K562 (cell line): ENCODE measurements around the gene PRSS21. TPM values are rescaled to one million over a fixed set of nuclear protein-coding genes. Genes with fewer than 3 reads are reported as not detected.
A peak's percentile ranks its signal among the peaks of the same experiment; 100 is the strongest.

Experiments used
- BRF1 ChIP-seq: IDR thresholded peaks from 3 replicates; pipeline ENCODE4 v1.6.1; 2011; ENCODE audit warnings: borderline replicate concordance, mild to moderate bottlenecking; ENCODE audit not compliant: insufficient read length; ENCODE audit errors: extremely low read depth
- CBX2 ChIP-seq: fragments of 200-600 bp; sonication (generic); IDR thresholded peaks from one replicate; pipeline ENCODE4 v1.6.1; 2012; ENCODE audit warnings: mild to moderate bottlenecking, low read length, inconsistent platforms; ENCODE audit not compliant: insufficient read depth, poor library complexity, severe bottlenecking
- CREB1 ChIP-seq, 2 experiments: sonication (generic) in 1 of 2; formaldehyde crosslinking in 1 of 2; IDR thresholded peaks; 2 replicates each; pipeline versions ENCODE4 v1.6.1 to v1.8.0; 2012 to 2022; ENCODE audit warnings: inconsistent platforms in 1 of 2, mild to moderate bottlenecking in 1 of 2, missing genetic modification reagents in 1 of 2, moderate library complexity in 1 of 2
- EHMT2 ChIP-seq: fragments of 450-650 bp; IDR thresholded peaks from 2 replicates; pipeline ENCODE4 v1.6.1; 2018; ENCODE audit warnings: antibody characterized with exemption
- FOXK2 ChIP-seq, 2 experiments: fragments of 450-650 bp; IDR thresholded peaks in 1 of 2; conservative IDR thresholded peaks in 1 of 2; 2 replicates each; pipeline ENCODE4 v1.6.1; 2016; ENCODE audit warnings: low read depth in 2 of 2, mild to moderate bottlenecking in 1 of 2
- HDAC2 ChIP-seq: fragments of 450-650 bp; IDR thresholded peaks from 2 replicates; pipeline ENCODE4 v1.6.1; 2016; ENCODE audit warnings: mild to moderate bottlenecking
- LARP7 ChIP-seq: fragments of 450-650 bp; IDR thresholded peaks from 2 replicates; pipeline ENCODE4 v1.6.1; 2016
- MAZ ChIP-seq, 2 experiments: fragments of 450-650 bp in 1 of 2; sonication (generic) in 1 of 2; formaldehyde crosslinking; IDR thresholded peaks in 1 of 2; conservative IDR thresholded peaks in 1 of 2; 2 replicates each; pipeline versions ENCODE4 v1.4.0 to v1.5.0; 2020; ENCODE audit warnings: mild to moderate bottlenecking in 1 of 2, missing genetic modification reagents in 1 of 2
- PCBP1 ChIP-seq: fragments of 200-400 bp; formaldehyde crosslinking; IDR thresholded peaks from 2 replicates; pipeline ENCODE4 v1.6.1; 2018; ENCODE audit warnings: mild to moderate bottlenecking, low read depth, low read length; ENCODE audit not compliant: poor library complexity, severe bottlenecking
- POLR2H ChIP-seq: IDR thresholded peaks from 2 replicates; pipeline ENCODE4 v1.6.1; 2016; ENCODE audit warnings: missing genetic modification characterization, low read depth, mild to moderate bottlenecking, control low read depth, missing compliant biosample characterization, moderate library complexity
- SLC30A9 ChIP-seq: fragments of 250-450 bp; sonication (Bioruptor Pico); IDR thresholded peaks from 2 replicates; pipeline ENCODE4 v1.8.0; 2022; ENCODE audit warnings: mild to moderate bottlenecking, moderate library complexity
- TAF9B ChIP-seq: fragments of 450-650 bp; IDR thresholded peaks from 2 replicates; pipeline ENCODE4 v1.6.1; 2018; ENCODE audit warnings: mild to moderate bottlenecking; ENCODE audit not compliant: partially characterized antibody
- TCF7L2 ChIP-seq: fragments of 150-350 bp; IDR thresholded peaks from 2 replicates; pipeline ENCODE4 v1.6.1; 2016; ENCODE audit warnings: low read depth, mild to moderate bottlenecking, low read length, moderate library complexity
- polyA plus RNA-seq, 8 experiments: library from polyadenylated mRNA; depleted of rRNA in 4 of 8; stranded (reverse) in 5 of 8; unstranded in 3 of 8; fragments of >200 nt; fragmentation: Nextera tagmentation in 2 of 8; fragmentation: Illumina TruSeq in 1 of 8; extraction: Ambion mirVana in 2 of 8; extraction: Trizol in 1 of 8; gene quantifications; 2 replicates each; pipeline versions ENCODE4 v1.2.1 to v1.2.3, GENCODE V29; 2011 to 2014; ENCODE audit warnings: inconsistent platforms in 1 of 8, missing spikeins in 1 of 8
- total RNA-seq, 7 experiments: library from RNA; depleted of rRNA in 6 of 7; stranded (reverse); fragments of >200 nt in 6 of 7; fragmentation: Illumina TruSeq in 2 of 7; extraction: Trizol in 2 of 7; gene quantifications; 2 replicates each; pipeline versions ENCODE4 v1.2.1 to v1.2.3, GENCODE V29; 2011 to 2021; ENCODE audit warnings: low replicate concordance in 1 of 7
- TF ChIP-seq, protein P1 (sequence below): fragments of 450-650 bp; formaldehyde crosslinking; IDR thresholded peaks from 2 replicates; pipeline ENCODE4 v1.4.0; 2022; ENCODE audit warnings: missing genetic modification characterization
- TF ChIP-seq, protein P2 (sequence below): fragments of 450-650 bp; IDR thresholded peaks from 2 replicates; pipeline ENCODE4 v1.6.1; 2017; ENCODE audit warnings: antibody characterized with exemption, mild to moderate bottlenecking
- TF ChIP-seq, protein P3 (sequence below): fragments of 250-450 bp; sonication (Bioruptor Pico); IDR thresholded peaks from 2 replicates; pipeline ENCODE4 v1.5.0; 2021; ENCODE audit warnings: mild to moderate bottlenecking, borderline replicate concordance
- TF ChIP-seq, protein P4 (sequence below): fragments of 250-450 bp; sonication (Bioruptor Pico); IDR thresholded peaks from 2 replicates; pipeline ENCODE4 v1.8.0; 2021; ENCODE audit warnings: mild to moderate bottlenecking, moderate library complexity

The PRSS21 gene
- total and polyA plus RNA-seq, 9 of the 15 experiments (the other 6 are each of a cell fraction or from before 2014, with no cell fraction given) = 12.1 to 121 (median 61.3) TPM

DNA sequence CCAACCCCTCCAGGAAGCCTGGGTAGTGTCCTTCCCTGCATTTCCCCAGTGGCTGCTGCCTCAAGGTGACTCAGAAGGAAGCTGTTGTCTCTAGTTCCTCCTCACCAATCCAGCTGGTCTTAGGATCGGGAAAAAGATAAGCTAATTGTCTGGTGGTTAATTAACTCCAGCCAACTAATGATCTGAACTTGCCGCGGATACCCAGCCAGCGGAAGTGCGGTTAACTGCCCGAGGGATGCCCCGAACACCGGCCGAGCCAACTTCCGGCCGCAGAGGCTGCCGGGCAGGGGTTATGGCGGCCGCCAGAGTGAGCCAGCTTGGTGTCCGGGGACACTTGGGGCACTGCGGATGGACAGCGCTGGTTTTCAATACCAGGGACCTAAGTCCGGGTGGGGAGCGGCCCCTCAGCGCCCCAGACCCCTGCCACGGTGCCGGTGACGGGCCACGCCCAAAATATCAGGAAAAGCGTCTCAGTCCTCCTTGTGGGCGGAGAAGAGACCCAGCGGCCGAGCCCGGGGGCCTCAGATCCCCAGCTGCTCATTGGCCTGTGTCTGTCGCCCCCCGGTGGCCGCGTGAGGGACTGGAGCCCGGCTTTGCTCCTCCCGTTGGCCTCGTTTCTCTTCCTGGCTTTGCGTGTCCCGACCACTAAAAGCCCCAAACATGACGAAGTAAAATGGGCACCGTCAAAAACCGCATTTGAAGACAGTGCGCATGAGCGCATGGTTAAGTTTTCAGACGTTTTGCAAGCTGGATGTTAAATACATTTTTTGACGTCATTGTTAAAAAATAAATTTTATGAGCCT lies 51.2 kb downstream of the PRSS21 start (continued):
- TF ChIP-seq TAF9B = peak; percentile 94
- TF ChIP-seq TCF7L2 = no peak
- TF ChIP-seq CREB1 (IDR thresholded peaks at IDR 0.05) = peak; percentile 50; the same call in 1 of the 2 replicates
- peak; percentile 82 for TF ChIP-seq CREB1 (CRISPR knock-in tag; IDR thresholded peaks at IDR 0.05)
- 0 out of 2 replicates have a peak, but pooled peaks have one; percentile 75 for TF ChIP-seq HDAC2
- TF ChIP-seq POLR2H (tag) = peak; percentile 75
- TF ChIP-seq BRF1 = no peak
- TF ChIP-seq, protein P1, sequence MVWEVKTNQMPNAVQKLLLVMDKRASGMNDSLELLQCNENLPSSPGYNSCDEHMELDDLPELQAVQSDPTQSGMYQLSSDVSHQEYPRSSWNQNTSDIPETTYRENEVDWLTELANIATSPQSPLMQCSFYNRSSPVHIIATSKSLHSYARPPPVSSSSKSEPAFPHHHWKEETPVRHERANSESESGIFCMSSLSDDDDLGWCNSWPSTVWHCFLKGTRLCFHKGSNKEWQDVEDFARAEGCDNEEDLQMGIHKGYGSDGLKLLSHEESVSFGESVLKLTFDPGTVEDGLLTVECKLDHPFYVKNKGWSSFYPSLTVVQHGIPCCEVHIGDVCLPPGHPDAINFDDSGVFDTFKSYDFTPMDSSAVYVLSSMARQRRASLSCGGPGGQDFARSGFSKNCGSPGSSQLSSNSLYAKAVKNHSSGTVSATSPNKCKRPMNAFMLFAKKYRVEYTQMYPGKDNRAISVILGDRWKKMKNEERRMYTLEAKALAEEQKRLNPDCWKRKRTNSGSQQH = peak; percentile 46; the same call in 1 of the 2 replicates
- peak; percentile 89 to 95 for TF ChIP-seq MAZ (CRISPR knock-in tag; conservative IDR thresholded peaks at IDR 0.05 in 1 of 2, IDR thresholded peaks at IDR 0.05 in 1 of 2)
- TF ChIP-seq, protein P2, sequence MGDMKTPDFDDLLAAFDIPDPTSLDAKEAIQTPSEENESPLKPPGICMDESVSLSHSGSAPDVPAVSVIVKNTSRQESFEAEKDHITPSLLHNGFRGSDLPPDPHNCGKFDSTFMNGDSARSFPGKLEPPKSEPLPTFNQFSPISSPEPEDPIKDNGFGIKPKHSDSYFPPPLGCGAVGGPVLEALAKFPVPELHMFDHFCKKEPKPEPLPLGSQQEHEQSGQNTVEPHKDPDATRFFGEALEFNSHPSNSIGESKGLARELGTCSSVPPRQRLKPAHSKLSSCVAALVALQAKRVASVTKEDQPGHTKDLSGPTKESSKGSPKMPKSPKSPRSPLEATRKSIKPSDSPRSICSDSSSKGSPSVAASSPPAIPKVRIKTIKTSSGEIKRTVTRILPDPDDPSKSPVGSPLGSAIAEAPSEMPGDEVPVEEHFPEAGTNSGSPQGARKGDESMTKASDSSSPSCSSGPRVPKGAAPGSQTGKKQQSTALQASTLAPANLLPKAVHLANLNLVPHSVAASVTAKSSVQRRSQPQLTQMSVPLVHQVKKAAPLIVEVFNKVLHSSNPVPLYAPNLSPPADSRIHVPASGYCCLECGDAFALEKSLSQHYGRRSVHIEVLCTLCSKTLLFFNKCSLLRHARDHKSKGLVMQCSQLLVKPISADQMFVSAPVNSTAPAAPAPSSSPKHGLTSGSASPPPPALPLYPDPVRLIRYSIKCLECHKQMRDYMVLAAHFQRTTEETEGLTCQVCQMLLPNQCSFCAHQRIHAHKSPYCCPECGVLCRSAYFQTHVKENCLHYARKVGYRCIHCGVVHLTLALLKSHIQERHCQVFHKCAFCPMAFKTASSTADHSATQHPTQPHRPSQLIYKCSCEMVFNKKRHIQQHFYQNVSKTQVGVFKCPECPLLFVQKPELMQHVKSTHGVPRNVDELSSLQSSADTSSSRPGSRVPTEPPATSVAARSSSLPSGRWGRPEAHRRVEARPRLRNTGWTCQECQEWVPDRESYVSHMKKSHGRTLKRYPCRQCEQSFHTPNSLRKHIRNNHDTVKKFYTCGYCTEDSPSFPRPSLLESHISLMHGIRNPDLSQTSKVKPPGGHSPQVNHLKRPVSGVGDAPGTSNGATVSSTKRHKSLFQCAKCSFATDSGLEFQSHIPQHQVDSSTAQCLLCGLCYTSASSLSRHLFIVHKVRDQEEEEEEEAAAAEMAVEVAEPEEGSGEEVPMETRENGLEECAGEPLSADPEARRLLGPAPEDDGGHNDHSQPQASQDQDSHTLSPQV = peak; percentile 98
- TF ChIP-seq LARP7 = no peak
- TF ChIP-seq, protein P3, sequence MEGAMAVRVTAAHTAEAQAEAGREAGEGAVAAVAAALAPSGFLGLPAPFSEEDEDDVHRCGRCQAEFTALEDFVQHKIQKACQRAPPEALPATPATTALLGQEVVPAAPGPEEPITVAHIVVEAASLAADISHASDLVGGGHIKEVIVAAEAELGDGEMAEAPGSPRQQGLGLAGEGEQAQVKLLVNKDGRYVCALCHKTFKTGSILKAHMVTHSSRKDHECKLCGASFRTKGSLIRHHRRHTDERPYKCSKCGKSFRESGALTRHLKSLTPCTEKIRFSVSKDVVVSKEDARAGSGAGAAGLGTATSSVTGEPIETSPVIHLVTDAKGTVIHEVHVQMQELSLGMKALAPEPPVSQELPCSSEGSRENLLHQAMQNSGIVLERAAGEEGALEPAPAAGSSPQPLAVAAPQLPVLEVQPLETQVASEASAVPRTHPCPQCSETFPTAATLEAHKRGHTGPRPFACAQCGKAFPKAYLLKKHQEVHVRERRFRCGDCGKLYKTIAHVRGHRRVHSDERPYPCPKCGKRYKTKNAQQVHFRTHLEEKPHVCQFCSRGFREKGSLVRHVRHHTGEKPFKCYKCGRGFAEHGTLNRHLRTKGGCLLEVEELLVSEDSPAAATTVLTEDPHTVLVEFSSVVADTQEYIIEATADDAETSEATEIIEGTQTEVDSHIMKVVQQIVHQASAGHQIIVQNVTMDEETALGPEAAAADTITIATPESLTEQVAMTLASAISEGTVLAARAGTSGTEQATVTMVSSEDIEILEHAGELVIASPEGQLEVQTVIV = no peak
- peak; percentile 92 for TF ChIP-seq EHMT2
- peak; percentile 15 to 35; a peak in 2 of 4 replicates for TF ChIP-seq FOXK2 (conservative IDR thresholded peaks at IDR 0.05 in 1 of 2, IDR thresholded peaks at IDR 0.05 in 1 of 2; ENCODE audit: low read depth in 2 of 2)
- TF ChIP-seq SLC30A9 (CRISPR knock-in tag) = no peak
- peak; percentile 69 for TF ChIP-seq PCBP1
- TF ChIP-seq, protein P4, sequence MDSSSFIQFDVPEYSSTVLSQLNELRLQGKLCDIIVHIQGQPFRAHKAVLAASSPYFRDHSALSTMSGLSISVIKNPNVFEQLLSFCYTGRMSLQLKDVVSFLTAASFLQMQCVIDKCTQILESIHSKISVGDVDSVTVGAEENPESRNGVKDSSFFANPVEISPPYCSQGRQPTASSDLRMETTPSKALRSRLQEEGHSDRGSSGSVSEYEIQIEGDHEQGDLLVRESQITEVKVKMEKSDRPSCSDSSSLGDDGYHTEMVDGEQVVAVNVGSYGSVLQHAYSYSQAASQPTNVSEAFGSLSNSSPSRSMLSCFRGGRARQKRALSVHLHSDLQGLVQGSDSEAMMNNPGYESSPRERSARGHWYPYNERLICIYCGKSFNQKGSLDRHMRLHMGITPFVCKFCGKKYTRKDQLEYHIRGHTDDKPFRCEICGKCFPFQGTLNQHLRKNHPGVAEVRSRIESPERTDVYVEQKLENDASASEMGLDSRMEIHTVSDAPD (CRISPR knock-in tag) = no peak
- TF ChIP-seq CBX2 = no peak
